CD4-positive, alpha-beta T cell treated with Interferon gamma for 1 hour (primary cell): ENCODE data around the gene CT45A3.
"Not testable (repeated sequence)": the region's sequence is repeated elsewhere in the genome, so short reads cannot be mapped to it uniquely, and the experiment has no call there.

Experiments used
- DNase-seq: peaks from one replicate; pipeline ENCODE4 v3.0.0-alpha.2; 2020

CT45A3 gene

DNA sequence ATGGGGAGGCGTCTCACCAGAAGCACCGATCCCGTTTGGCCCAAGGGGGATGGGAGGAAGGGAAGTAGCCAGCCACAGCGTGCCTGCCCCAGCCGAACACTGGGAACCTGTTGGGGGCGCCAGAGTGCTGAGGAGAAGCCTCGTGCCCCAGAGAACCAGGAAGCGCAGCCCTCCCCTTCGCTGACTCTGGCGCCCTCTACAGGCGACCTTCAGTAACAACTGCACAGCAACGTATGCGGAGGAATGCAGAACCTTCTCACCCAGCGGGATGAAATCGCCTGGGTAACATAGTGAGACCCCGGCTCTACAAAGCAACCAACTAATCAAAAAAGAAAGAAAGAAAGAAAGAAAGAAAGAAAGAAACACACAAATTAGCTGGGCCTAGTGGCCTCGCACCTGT is at the start of gene CT45A3:
CT45A3 (minus strand) TSS at position 101 of the 400 bp plus-strand sequence. CDS start 3,747 bp downstream, outside the sequence.
- not testable (repeated sequence) for DNase-seq

- DNase-seq, result not testable (repeated sequence)
Measured at GRCh38 chrX:135802687-135803086, 34.7 kb upstream of the CT45A3 start, which contains the start of gene CT45A6. Gene CT45A6, minus strand, starts transcription at chrX:135802787. Its CDS starts 3,794 bp downstream, at chrX:135798993.

- not testable (repeated sequence) for DNase-seq
Measured at GRCh38 chrX:135785403-135785802, 17.4 kb upstream of the CT45A3 start, which contains the start of gene CT45A5. Gene CT45A5, minus strand, starts transcription at chrX:135785503. Its CDS starts 3,774 bp downstream, at chrX:135781729.

- DNase-seq, result not testable (repeated sequence)
Measured at GRCh38 chrX:135744739-135745138, 23.3 kb downstream of the CT45A3 start.

- DNase-seq, result no peak
Measured at GRCh38 chrX:135741192-135741715, 26.7 kb downstream of the CT45A3 start.

DNA sequence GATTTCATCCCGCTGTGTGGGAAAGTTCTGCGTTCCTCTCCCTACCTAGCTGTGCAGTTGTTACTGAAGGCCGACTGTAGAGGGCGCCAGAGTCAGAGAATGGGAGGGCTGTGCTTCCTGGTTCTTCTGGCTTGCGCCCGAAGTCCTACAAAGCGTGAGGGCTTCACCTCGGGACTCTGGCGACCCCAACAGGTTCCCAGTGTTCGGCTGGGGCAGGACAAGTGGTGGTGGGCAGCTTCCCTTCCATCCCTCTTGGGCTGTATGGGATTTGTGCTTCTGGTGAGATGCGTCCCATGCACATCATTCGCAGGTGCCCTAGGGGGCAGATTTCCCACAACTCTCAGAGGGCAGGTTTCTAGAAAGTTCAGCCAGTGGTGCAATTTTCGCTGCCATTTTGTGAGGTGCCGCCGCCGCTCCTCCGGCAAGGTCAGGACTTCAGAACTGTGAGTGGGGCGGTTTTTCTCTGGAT is 27.3 kb downstream of the CT45A3 start:
- DNase-seq, result no peak

- no peak for DNase-seq
Measured at GRCh38 chrX:135737366-135738071, 30.5 kb downstream of the CT45A3 start.

- not testable (repeated sequence) for DNase-seq
Measured at GRCh38 chrX:135734666-135735065, 33.3 kb downstream of the CT45A3 start.

GRCh38 chrX:135713795-135714194 is 54.2 kb downstream of the CT45A3 start:
- DNase-seq, result no peak

- not testable (repeated sequence) for DNase-seq
Measured at GRCh38 chrX:135713183-135713689, 54.8 kb downstream of the CT45A3 start, which contains the start of gene CT45A1. Gene CT45A1, plus strand, starts transcription at chrX:135713639. Its CDS starts 5,302 bp downstream, at chrX:135718941.
